Hematopoietic multipotent progenitor cell treated with erythropoietin and hydrocortisone succinate and interleukin-3 and kit ligand, for 4 days (in vitro differentiated cells): ENCODE results near the gene DOP1B.
"Not testable (repeated sequence)": the region's sequence is repeated elsewhere in the genome, so short reads cannot be mapped to it uniquely, and the experiment has no call there.

ENCODE experiments used
- DNase-seq: peaks from one replicate; pipeline ENCODE4 v3.0.0-alpha.2; 2015

DOP1B gene

GRCh38 chr21:36156815-36157670 lies at the start of gene DOP1B:
TSS of gene DOP1B (plus strand) at chr21:36156824. CDS start at chr21:36164734, 7,910 bp downstream.
- DNase-seq, result peak; percentile 65

- no peak for DNase-seq
These were observed 46.8 kb upstream of the DOP1B start for GRCh38 chr21:36109868-36110267.

- no peak for DNase-seq
These were observed 45.4 kb upstream of the DOP1B start for GRCh38 chr21:36111238-36111637.

GRCh38 chr21:36113647-36114428 lies 42.8 kb upstream of the DOP1B start:
- peak; percentile 19 for DNase-seq

- peak; percentile 50 for DNase-seq
These were observed 41.4 kb upstream of the DOP1B start for GRCh38 chr21:36115138-36115730.

GRCh38 chr21:36117286-36117741 lies 39.3 kb upstream of the DOP1B start:
- no peak for DNase-seq

- no peak for DNase-seq
These were observed 36.2 kb upstream of the DOP1B start for GRCh38 chr21:36120304-36120888.

GRCh38 chr21:36122977-36123376 lies 33.6 kb upstream of the DOP1B start:
- DNase-seq, result no peak

- no peak for DNase-seq
These were observed 32.2 kb upstream of the DOP1B start for GRCh38 chr21:36124395-36124794.

- peak; percentile 76 for DNase-seq
These were observed 31.0 kb upstream of the DOP1B start for GRCh38 chr21:36125512-36126207.

GRCh38 chr21:36126208-36126565 lies 30.4 kb upstream of the DOP1B start:
- DNase-seq, result no peak

GRCh38 chr21:36126621-36127110 lies 30.0 kb upstream of the DOP1B start:
- DNase-seq, result no peak

GRCh38 chr21:36127250-36127904 lies 29.2 kb upstream of the DOP1B start:
- DNase-seq, result no peak

GRCh38 chr21:36127977-36128376 lies 28.6 kb upstream of the DOP1B start:
- no peak for DNase-seq

- no peak for DNase-seq
These were observed 27.4 kb upstream of the DOP1B start for GRCh38 chr21:36129219-36129618.

- DNase-seq, result not testable (repeated sequence)
These were observed 26.2 kb upstream of the DOP1B start for GRCh38 chr21:36130414-36130762.

- not testable (repeated sequence) for DNase-seq
These were observed 25.8 kb upstream of the DOP1B start for GRCh38 chr21:36130839-36131238.

- DNase-seq, result no peak
These were observed 23.9 kb upstream of the DOP1B start for GRCh38 chr21:36132696-36133095.

GRCh38 chr21:36134803-36135390 lies 21.7 kb upstream of the DOP1B start, which contains the start of gene CBR3:
TSS of gene CBR3 (plus strand) at chr21:36135079. CDS start at chr21:36135193, 114 bp downstream.
- DNase-seq, result peak; percentile 36

- peak; percentile 78 for DNase-seq
These were observed 21.1 kb upstream of the DOP1B start for GRCh38 chr21:36135391-36136102.

- DNase-seq, result not testable (repeated sequence)
These were observed 16.8 kb upstream of the DOP1B start for GRCh38 chr21:36139791-36140190.
